GM12891 (cell line): ENCODE data around the gene TEX19.

Experiments used
- POLR2A ChIP-seq: IDR thresholded peaks from 2 replicates; pipeline ENCODE4 v1.6.1; 2011; ENCODE audit warnings: low read depth, low read length, control low read depth
- POLR2AphosphoS5 ChIP-seq: IDR thresholded peaks from 2 replicates; pipeline ENCODE4 v1.6.1; 2011; ENCODE audit warnings: low read depth, low read length, control low read depth
- SPI1 ChIP-seq: IDR thresholded peaks from 2 replicates; pipeline ENCODE4 v1.6.1; 2011; ENCODE audit warnings: low read depth, low read length, control low read depth
- TAF1 ChIP-seq: IDR thresholded peaks from 2 replicates; pipeline ENCODE4 v1.6.1; 2011; ENCODE audit warnings: low read depth, low read length, control low read depth

DNA sequence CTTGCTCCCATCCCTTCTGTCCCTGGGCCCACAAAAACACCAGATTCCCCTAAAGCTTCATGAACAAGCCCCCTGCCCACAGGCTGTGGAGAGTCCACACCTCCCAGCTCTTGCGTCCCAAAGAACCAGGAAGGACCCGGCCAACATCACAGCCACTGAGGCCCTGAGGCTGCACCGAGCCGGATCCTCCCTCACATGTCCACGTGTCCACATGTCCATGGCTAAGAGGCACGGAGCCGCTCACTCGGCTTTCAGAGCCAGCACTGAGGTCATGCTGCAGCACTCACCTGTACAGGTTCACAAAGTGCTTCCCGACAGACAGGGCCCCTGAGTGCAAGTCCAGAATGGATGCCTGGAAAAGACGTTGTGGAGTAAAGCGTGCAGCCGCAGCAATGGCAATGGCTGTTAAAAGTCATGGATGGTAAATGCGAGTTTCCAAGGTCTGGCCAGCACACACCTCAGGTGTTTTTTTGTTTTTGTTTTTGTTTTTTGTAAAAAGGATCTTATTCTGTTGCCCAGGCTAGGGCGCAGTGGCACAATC lies 47.2 kb downstream of the TEX19 start:
- TF ChIP-seq POLR2A = no peak
- TF ChIP-seq TAF1 = no peak
- no peak for TF ChIP-seq POLR2AphosphoS5
- TF ChIP-seq SPI1 = no peak
